CD1c-positive myeloid dendritic cell (primary cell): ENCODE results near the gene CRACDL.
A peak's percentile ranks its signal among the peaks of the same experiment; 100 is the strongest.

Experiments used
- DNase-seq: peaks from one replicate; pipeline ENCODE4 v3.0.0-alpha.2; 2016; ENCODE audit errors: extremely low spot score

The CRACDL gene

DNA sequence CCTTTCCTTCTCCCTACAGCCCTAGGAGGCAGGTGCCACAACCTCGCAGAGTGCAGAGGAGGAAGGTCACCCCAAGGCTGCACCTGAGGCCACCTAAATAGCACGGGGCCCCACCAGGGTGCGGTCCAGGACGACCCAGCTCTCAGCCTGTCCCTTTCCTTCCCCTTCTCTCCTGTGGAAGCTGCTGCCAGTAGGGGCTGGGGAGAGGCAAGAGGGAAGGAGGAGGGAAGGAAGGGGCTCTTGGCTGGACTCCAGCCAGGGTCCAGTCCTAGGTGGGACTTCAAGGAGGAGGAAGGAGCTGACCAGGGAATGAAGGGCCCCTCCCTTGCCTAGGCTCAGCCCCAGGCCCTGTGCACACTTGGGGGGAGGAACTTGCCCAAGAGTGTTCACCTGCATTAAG lies 11.1 kb downstream of the CRACDL start:
- no peak for DNase-seq

DNA sequence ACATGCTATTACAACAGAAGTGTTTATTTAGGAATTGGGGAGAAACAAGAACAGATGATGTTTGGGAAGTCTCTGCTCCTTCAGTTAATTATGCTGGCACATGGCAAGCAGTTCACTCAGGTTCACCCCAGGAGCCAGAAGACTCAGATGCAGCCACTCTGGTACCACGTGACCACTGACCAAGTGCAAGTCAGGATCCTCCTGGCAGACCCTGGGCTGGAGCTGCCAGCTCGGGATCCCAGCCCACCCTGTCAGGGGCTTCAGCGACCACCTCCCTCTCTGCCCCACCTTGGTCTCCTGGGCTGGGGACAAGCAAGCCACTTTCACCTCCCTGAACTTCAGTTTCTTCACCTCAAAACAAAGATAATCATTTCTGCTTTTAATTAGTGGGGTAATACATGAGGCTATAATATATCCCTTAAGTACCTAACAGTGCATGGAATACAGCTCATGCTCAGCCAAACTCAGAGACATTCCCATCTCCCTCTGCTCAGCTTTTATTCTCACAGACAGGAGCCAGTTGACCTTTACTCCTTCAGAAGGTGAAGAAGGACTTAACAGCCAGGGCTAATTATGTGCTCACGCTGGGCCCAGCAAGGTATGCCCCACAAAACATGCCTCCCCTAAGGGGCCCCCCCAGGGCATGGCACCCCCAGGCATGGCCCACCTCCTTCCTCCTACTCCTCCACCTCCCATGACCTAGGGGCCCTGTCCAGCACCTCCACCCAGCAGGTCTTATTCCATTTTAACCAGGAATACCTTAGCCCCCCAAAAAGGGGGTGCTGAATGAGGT lies 11.8 kb downstream of the CRACDL start:
- DNase-seq = no peak

DNA sequence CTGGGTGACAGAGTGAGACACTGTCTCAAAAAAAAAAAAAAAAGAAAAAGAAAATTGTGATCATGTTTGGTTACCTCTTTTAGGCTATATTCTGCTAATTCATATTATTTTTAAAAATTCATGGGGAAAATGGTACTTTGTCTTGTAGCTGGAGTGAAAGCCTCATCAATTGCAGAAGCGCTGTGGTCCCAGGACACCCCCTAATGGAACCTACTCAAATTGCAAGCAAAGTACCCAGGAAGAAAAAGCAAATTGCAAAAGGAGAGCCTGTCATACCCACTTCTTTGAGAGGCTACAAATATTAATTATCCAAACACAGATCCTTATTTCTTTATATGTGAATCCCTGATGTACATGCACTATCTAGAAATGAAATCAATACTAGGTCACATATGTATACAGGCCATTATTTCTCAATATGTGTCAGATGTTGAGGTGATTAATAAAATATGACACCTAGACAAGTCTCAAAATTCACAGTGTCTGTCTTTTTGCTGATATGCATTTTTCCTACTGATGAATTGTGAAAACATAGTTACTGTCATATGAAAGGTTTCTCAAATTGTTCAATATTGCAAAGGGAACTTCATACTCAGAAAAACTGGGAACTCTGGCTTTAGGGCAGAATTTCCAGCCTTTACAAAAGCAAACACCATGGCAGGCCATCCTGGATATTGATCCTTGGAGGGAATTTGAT lies 12.6 kb downstream of the CRACDL start:
- DNase-seq = no peak

DNA sequence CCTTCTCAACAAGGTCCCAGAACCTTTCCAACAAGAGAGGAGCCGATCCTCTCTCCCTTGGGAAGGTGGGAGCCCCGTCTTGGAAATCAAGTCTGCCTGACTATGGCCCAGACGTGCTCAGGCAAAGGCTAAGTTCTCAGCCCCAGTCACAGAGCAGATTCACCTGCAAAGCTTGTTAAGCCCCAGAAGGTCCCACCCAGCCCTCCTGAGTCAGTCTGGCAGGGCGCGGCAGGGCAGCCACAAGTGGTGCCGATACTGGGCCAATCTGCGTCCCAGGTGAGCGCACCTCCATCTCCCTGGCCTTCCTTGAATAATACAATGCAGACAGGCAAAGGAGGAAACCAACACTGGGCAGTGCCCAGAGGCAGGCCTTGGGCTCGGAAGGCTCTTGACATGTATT lies 15.0 kb downstream of the CRACDL start:
- no peak for DNase-seq

- DNase-seq = no peak
These were observed 19.0 kb downstream of the CRACDL start for GRCh38 chr2:98917031-98917471.

DNA sequence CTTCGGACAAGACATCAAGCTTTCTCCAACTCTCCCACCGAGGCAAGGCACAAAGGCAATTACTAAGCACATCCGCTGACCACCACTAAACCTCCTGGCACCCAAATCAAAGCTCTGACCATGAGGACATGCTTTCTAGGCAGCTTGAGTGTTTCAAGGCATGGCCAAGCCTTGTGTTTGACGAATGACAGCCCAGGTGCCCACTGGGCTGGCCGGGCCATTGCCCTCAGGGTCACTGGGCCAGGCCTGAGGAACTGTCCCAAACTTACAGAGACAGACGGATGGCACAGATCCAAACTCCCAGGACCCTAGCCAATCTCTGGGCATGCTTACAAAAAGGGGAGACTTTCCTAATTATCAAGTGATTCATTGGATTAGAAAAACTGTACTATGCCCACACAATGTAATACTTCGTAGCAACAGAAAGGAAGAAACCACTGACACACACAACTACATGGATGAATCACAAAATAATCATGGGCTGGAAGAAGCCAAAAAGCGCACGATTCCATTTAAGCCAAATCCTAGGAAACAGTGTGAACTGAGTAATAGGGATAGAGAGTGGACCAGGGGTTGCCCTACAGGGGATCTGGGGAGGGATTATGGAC lies 20.2 kb downstream of the CRACDL start:
- no peak for DNase-seq

GRCh38 chr2:98914713-98915580 lies 21.1 kb downstream of the CRACDL start:
- no peak for DNase-seq

DNA sequence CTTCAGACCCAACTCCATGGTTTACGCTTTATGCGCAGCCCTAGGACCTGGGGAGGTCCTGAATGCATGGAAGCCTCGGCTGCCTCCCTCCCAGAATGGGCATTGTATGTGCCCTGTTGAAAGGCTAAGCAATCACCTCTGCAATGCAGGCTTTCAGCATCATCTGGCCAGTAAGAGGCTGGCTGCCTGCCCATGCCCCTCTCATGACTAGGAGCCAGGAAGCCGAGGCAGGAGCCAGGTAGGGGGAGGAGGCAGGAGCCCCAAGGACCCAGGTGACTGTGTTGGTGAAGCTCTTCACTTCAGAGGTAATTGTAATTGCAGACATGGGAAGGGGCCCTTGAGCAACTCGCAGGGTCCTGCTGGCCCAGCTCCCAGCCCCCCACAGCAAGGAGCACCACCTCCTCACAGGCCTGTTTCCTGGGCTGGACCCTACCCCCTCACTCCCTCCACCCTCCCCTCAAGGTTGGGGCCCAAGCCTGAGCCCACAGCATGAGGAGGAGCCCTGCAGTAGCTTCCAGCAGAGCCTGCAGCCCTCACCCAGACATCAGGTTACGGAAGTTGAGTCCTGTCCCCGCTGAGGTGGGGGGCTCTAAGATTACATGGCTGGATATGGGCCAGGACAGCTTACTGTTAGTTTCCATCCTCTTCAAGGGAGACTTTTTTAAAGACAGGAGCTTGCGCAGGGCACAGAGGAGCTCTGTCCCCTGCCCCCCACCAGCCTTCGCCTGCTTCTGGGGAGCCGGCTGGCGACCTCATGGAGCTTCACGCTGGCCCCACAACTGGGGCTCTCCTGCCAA lies 21.9 kb downstream of the CRACDL start:
- DNase-seq = no peak

- no peak for DNase-seq
These were observed 22.8 kb downstream of the CRACDL start for GRCh38 chr2:98912957-98913915.

GRCh38 chr2:98912221-98912851 lies 23.7 kb downstream of the CRACDL start:
- DNase-seq = no peak

DNA sequence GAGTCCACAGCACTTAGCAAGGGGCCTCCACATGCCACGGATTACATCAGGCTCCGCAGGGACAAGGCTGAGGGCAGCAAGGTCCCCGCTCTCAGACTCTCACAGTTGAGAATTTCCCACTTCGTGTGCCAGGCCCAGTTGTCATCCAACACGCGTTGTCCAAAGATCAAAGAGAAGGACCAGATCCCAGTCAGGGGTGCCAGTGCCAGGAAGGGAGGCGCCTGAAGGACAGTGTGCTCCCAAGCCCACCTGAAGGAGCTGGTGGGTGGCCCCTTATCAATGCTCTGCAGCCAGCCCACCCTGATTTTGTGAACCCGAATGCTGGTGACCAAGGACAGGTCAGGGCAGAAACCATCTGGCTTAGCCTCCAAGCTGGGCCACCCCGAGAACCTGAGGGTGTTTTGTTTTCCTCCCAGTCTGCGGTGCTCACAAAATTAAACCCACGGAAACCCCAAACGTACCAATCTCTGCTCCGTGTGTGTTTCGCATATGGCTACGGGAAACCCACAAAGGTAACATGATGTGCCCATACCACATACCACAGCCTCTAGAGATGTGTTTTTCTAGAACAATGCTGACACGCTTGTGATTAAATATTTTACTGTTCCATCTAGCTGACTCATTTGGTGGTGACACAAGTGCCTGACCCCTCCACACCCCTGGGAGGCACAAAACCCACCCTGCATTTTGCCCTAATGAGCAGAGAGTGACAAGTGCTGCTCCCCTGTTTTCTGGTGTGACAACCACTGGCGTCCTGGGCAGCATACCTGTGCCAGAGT lies 24.5 kb downstream of the CRACDL start:
- DNase-seq = no peak

GRCh38 chr2:98911126-98911375 lies 25.0 kb downstream of the CRACDL start:
- DNase-seq = no peak

DNA sequence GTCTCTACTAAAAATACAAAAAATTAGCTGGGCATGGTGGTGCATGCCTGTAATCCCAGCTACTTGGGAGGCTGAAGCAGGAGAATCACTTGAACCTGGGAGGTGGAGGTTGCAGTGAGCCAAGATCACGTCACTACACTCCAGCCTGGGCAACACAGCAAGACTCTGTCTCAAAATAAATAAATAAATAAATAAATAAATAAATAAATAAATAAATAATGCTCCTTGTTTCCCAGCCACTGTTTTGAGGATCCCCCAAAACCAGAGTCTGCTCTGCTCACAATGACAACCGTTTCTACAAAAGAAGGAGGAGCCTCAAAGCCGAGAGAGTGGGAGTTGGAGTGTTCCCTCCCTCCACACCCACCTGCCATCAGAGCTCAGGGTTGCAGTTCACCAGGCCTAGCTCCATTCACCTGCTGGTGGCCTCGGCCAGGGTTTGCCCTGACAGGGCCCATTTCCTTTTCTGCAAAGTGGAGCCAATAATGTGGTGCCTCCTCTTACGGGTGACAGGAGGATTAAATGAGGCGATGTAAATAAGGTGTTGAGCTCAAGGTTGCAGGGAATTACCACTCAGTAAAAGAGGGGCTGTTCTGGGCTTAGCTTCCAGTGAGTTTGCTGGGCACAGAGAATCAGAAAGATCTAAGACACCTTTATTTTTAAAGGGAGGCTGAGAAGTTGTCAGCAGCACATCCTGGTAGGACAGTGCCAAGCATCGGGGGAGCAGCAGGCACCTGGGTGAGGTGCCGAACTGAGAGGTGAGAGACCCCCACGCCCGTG lies 25.5 kb downstream of the CRACDL start:
- no peak for DNase-seq

- peak; percentile 12 for DNase-seq
These were observed 26.5 kb downstream of the CRACDL start for GRCh38 chr2:98909317-98910211.

GRCh38 chr2:98908931-98909316 lies 27.1 kb downstream of the CRACDL start:
- DNase-seq = no peak

DNA sequence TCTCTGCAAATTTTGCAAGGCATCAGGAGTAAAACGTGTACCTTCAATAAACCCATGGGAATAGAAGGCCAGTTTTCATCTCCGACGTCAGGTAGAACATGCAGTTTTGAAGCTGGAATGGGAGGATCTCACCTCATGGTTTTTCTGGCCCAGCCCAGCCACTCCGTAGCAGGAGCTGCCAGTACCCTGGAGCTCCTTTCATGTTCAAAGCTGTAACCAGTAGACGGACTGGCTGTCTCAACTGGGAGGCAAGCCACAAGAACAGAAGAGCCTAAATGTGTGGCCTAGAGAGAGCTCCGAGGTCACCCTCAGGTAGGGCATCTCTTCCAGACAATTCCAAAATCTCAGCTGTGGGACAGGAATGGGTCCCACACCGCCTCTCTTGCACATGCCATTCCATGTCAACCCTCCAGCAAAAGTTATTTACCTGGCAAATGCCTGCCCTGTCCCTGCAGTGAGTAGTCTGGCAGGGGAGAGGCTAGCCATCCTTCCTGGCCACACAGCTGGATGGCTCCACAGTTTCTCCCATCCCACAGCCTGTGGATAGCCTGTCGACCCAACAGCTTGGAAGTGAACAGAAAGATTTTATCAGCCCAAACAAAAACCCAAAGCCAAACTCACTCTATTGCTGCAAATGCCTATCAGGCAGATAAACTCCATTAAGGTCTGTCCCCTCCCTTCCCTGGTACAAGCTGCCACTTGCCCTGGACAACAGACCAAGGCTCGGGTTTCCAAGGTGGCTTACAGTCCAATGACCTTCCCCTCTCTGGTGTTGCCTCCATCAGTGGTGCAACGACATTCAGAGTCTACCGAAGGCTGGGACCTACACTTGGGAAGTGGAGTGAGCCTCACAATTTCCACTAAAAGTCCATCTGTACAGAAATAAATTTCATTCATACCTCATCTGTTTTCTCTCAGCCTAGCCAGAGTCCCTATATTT lies 27.8 kb downstream of the CRACDL start:
- DNase-seq = no peak
